Measurements from ENCODE around the gene FARS2. TPM values are rescaled to one million over a fixed set of nuclear protein-coding genes. Genes with fewer than 3 reads are reported as not detected.
"Not testable (repeated sequence)": the region's sequence is repeated elsewhere in the genome, so short reads cannot be mapped to it uniquely, and the experiment has no call there.

The FARS2 gene
- total RNA-seq, 4 donors from 2014 or later: 10.6 to 24.9 (median 15.2) TPM

DNA sequence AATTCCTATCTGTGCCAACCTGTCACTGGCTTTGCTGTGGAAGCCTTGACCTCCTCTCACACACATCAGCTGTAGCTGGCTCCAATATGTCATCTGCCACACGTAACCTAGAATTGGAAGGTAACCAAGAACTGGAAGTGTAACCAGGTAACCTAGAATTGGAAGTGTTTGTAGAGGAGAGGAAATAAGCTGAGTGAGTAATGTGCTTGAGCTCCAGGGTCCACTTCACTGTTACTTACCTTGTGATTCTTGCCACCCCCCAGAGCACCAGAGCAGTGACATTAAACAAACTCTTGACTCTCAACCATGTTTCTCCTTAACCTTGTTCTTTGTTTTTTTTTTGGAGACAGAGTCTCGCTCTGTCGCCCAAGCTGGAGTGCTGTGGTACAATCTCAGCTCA, 394.9 kb downstream of the FARS2 start:
- Histone ChIP-seq H3K4me3 (no peak overlapping the region), H3K27me3 (no peaks in the 10 kb centered on the region), H3K27ac (replicated peaks in 1 of 4) (no peak overlapping the region), H3K36me3 (no peaks in the 10 kb centered on the region), H3K9me3 (no peaks in the 10 kb centered on the region), H3K4me1 (no peaks in the 10 kb centered on the region)
- no peak for TF ChIP-seq EP300 (IDR thresholded peaks at IDR 0.05)
- no peak for TF ChIP-seq POLR2A (IDR thresholded peaks at IDR 0.05; ENCODE audit: low read depth)
- intact Hi-C loops (cut with DNase I): no loop called here
- WGBS: 97% methylated on average over 3 of the region's 3 CpGs
- no peak for DNase-seq (ENCODE audit: extremely low spot score)

DNA sequence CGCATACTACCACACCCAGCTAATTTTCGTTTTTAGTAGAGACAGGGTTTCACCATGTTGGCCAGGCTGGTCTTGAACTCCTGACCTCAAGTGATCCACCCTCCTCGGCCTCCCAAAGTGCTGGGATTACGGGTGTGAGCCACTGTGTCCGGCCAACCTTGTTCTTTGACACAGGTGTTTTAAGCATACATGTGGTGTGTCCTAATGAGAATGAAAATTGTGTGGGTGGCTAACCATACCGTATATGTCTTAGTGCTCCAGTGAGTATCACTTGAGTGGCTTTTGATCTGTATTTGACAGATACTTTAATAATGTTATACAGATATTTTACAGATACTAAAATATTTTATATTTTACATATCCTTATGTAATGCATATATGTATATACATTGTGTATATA, 395.4 kb downstream of the FARS2 start:
- H3K27me3 ChIP-seq; intact Hi-C loops (cut with DNase I); DNase-seq (ENCODE audit: extremely low spot score); H3K36me3 ChIP-seq; H3K4me1 ChIP-seq; H3K9me3 ChIP-seq; H3K27ac ChIP-seq (replicated peaks in 1 of 4); H3K4me3 ChIP-seq: not testable (repeated sequence)
- 93% methylated on average over 6 of the region's 6 CpGs for WGBS

DNA sequence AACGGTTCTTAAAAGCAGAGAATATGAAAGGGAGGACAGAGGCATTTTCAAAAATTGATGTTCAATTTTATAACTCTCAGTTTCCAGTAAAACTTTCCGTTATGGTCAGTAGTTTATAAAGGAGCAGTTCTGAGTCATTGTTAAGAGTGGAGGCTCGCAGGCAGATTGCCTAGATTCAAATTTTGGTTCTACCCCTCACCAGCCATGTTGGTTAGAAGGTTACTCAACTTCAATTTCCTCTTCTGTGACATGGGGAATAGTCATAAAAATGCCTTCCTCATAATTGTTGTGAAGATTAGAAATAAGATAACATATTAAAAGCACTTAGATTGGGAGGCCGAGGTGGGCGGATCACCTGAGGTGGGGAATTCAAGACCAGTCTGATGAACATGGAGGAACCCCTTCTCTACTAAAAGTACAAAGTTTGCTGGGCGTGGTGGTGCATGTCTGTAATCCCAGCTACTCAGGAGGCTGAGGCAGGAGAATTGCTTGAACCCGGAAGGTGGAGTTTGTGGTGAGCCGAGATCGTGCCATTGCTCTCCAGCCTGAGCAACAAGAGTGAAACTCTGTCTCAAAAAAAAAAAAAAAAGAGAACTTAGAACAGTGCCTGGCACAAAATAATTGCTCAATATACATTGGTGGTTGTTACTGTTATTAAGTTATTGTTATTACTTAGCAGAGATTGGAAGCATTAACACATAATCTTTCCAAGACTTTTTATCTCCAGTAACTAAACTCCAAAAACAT, 396.5 kb downstream of the FARS2 start:
- Histone ChIP-seq H3K27me3 (no peaks in the 10 kb centered on the region), H3K4me1 (no peaks in the 10 kb centered on the region), H3K4me3 (no peak overlapping the region), H3K27ac (replicated peaks in 1 of 4) (no peak overlapping the region), H3K9me3 (no peaks in the 10 kb centered on the region), H3K36me3 (no peaks in the 10 kb centered on the region)
- TF ChIP-seq EP300 (IDR thresholded peaks at IDR 0.05): no peak
- TF ChIP-seq POLR2AphosphoS5 (IDR thresholded peaks at IDR 0.05): no peak
- TF ChIP-seq POLR2A (IDR thresholded peaks at IDR 0.05; ENCODE audit: low read depth): no peak
- TF ChIP-seq, protein P1, sequence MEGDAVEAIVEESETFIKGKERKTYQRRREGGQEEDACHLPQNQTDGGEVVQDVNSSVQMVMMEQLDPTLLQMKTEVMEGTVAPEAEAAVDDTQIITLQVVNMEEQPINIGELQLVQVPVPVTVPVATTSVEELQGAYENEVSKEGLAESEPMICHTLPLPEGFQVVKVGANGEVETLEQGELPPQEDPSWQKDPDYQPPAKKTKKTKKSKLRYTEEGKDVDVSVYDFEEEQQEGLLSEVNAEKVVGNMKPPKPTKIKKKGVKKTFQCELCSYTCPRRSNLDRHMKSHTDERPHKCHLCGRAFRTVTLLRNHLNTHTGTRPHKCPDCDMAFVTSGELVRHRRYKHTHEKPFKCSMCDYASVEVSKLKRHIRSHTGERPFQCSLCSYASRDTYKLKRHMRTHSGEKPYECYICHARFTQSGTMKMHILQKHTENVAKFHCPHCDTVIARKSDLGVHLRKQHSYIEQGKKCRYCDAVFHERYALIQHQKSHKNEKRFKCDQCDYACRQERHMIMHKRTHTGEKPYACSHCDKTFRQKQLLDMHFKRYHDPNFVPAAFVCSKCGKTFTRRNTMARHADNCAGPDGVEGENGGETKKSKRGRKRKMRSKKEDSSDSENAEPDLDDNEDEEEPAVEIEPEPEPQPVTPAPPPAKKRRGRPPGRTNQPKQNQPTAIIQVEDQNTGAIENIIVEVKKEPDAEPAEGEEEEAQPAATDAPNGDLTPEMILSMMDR (IDR thresholded peaks at IDR 0.05): no peak
- DNase-seq (ENCODE audit: extremely low spot score): no peak
- intact Hi-C loops (cut with DNase I): no loop called here
- 85% methylated on average over 9 of the region's 9 CpGs for WGBS

DNA sequence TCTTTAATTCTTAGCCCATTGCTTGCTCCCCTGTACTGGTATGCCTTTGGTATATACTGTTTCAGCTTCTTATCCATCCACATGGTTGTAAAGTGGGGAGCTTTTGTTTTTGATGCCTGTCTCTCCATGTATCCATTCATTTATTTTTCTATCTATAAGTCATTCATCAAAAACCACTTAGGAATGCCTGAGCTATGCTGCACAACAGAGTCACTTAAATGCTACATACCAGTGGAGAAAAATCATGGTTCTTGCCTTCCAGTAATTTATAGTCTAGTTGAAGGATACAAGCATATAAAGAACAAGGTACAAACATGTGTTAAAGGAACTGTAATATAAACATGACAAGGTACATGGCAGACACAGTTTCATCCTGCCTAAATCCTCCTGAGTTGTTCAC, 398.2 kb downstream of the FARS2 start:
- intact Hi-C loops (cut with DNase I): no loop called here
- H3K27ac ChIP-seq (replicated peaks in 1 of 4): no peak overlapping the region
- H3K27me3 ChIP-seq: no peaks in the 10 kb centered on the region
- H3K4me1 ChIP-seq: no peaks in the 10 kb centered on the region
- no peak overlapping the region for H3K4me3 ChIP-seq
- no peaks in the 10 kb centered on the region for H3K9me3 ChIP-seq
- H3K36me3 ChIP-seq: no peaks in the 10 kb centered on the region
- TF ChIP-seq, protein P1 (IDR thresholded peaks at IDR 0.05): no peak
- TF ChIP-seq POLR2A (IDR thresholded peaks at IDR 0.05; ENCODE audit: low read depth) (no peak), POLR2AphosphoS5 (IDR thresholded peaks at IDR 0.05) (no peak), EP300 (IDR thresholded peaks at IDR 0.05) (no peak)
- DNase-seq (ENCODE audit: extremely low spot score): no peak

DNA sequence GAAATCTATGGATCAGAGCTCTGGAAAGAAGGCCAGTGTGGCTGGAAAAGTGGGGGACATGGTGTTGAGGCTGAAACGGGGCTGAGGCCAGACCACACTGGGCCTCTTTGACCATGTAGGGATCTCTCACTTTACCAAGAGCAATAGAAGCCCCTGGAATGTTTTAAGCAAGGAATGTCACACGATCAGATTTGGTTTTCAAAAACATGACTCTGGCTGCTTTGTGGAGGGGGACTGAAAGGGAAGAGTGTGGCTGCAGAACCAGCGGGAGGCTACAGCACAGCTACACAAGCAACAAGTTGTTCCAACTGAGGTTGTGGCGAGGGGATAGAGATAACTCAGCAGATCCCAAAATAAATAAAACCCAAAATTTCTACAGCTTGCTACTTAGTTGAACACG, 399.5 kb downstream of the FARS2 start:
- Histone ChIP-seq H3K4me1 (no peaks in the 10 kb centered on the region), H3K27me3 (no peaks in the 10 kb centered on the region), H3K9me3 (no peaks in the 10 kb centered on the region), H3K27ac (replicated peaks in 1 of 4) (no peak overlapping the region), H3K36me3 (no peaks in the 10 kb centered on the region), H3K4me3 (no peak overlapping the region)
- intact Hi-C loops (cut with DNase I): no loop called here
- DNase-seq (ENCODE audit: extremely low spot score): no peak
- 72% methylated on average over 5 of the region's 5 CpGs for WGBS
- no peak for TF ChIP-seq POLR2A (IDR thresholded peaks at IDR 0.05; ENCODE audit: low read depth)
- TF ChIP-seq POLR2AphosphoS5 (IDR thresholded peaks at IDR 0.05): no peak
- TF ChIP-seq, protein P1 (IDR thresholded peaks at IDR 0.05): no peak
- no peak for TF ChIP-seq EP300 (IDR thresholded peaks at IDR 0.05)

DNA sequence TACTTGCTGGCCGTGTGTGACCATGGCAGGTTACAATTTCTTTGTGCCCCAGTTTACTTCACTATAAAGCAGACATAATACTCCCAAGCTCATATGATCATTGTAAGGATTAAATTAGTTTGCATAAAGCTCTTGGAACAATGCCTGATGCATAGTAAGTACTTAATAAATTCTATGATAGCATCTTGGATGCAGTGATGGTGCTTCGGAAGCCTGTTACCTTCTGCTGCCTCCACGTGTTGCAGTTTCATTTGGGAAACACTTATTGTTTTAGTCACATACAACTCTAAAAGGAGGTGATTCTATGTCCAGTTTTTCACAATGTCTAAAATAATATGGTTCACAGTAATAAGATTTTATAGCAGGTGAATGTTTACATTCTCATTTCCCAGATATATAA, 401.5 kb downstream of the FARS2 start:
- intact Hi-C loops (cut with DNase I): no loop called here
- no peaks in the 10 kb centered on the region for H3K27me3 ChIP-seq
- TF ChIP-seq POLR2AphosphoS5 (IDR thresholded peaks at IDR 0.05) (no peak), EP300 (IDR thresholded peaks at IDR 0.05) (no peak), POLR2A (IDR thresholded peaks at IDR 0.05; ENCODE audit: low read depth) (no peak)
- TF ChIP-seq, protein P1 (IDR thresholded peaks at IDR 0.05): no peak
- H3K4me3 ChIP-seq: no peak overlapping the region
- no peaks in the 10 kb centered on the region for H3K4me1 ChIP-seq
- no peak for DNase-seq (ENCODE audit: extremely low spot score)
- no peaks in the 10 kb centered on the region for H3K9me3 ChIP-seq
- no peaks in the 10 kb centered on the region for H3K36me3 ChIP-seq
- WGBS: 90% methylated on average over 3 of the region's 3 CpGs
- no peak overlapping the region for H3K27ac ChIP-seq (replicated peaks in 1 of 4)
